Measurements from ENCODE around the gene TRIOBP.
"Not testable (repeated sequence)": the region's sequence is repeated elsewhere in the genome, so short reads cannot be mapped to it uniquely, and the experiment has no call there.

Gene TRIOBP, protein sequence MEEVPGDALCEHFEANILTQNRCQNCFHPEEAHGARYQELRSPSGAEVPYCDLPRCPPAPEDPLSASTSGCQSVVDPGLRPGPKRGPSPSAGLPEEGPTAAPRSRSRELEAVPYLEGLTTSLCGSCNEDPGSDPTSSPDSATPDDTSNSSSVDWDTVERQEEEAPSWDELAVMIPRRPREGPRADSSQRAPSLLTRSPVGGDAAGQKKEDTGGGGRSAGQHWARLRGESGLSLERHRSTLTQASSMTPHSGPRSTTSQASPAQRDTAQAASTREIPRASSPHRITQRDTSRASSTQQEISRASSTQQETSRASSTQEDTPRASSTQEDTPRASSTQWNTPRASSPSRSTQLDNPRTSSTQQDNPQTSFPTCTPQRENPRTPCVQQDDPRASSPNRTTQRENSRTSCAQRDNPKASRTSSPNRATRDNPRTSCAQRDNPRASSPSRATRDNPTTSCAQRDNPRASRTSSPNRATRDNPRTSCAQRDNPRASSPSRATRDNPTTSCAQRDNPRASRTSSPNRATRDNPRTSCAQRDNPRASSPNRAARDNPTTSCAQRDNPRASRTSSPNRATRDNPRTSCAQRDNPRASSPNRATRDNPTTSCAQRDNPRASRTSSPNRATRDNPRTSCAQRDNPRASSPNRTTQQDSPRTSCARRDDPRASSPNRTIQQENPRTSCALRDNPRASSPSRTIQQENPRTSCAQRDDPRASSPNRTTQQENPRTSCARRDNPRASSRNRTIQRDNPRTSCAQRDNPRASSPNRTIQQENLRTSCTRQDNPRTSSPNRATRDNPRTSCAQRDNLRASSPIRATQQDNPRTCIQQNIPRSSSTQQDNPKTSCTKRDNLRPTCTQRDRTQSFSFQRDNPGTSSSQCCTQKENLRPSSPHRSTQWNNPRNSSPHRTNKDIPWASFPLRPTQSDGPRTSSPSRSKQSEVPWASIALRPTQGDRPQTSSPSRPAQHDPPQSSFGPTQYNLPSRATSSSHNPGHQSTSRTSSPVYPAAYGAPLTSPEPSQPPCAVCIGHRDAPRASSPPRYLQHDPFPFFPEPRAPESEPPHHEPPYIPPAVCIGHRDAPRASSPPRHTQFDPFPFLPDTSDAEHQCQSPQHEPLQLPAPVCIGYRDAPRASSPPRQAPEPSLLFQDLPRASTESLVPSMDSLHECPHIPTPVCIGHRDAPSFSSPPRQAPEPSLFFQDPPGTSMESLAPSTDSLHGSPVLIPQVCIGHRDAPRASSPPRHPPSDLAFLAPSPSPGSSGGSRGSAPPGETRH (N-terminal part only)

DNA sequence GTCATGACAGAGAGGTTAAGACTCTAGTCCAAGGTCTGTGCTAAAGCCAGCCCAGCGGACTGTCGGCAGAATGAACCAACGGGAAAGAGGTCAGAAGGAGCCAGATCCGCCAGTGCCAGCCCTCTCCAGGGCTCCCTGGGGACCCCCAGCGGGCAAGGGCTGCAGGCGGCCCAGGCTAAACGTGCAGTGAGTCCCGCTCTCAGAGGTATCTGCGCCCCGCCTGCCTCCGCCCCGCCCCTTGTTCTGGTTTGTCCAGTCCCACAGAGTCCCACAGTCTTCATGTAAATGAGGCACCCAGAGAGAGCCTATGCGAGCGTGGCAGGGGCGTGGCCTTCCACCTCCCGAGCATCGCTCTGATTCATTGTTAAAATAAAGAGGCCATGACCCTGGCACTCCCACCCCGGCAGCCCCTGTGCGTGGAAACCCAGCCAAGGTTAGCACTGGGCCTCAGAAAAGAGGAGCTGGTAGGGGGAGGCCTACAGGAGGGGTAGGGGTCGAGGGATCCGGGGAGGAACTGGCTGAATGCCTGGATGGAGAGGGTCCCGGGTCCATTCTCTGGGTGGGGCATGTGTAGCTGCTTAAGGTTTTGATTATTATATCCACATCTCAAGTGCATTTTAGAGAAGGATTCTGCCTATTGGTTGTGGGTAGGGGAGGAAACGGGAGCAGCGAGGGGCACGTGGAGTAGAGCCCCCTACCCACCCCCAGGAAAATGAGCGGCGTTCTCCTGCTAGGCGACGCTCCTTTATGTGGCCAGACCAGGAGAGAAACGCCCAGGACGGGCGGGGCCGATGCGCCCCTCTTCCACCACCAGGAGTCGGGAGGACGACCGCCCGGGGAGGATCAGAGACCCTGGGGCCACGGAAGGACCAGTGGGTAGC lies at the start of gene TRIOBP:
Gene TRIOBP (plus strand): TSS at position 392 of the 881 bp plus-strand sequence. CDS start 4,318 bp downstream, outside the sequence.
- DNase-seq: peak; percentile 93

DNA sequence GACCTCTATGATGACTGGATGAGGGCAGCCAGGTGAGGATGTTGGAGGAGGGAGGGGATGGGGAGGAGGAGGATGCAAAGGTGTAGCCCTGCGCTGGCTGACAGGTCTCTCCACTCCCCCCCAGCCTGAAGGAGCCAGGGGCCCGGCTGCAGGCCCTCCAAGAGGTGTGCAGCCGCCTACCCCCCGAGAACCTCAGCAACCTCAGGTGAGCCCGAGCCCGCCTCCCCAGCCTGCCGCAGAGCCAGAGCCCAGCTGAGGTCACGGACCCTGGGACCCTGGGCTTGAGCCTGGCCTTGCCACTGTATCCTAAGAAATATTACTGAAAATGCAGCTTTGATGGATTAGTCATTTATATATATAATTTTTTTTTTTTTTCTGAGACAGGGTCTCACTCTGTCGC lies 49.5 kb upstream of the TRIOBP start:
- no peak for DNase-seq

DNA sequence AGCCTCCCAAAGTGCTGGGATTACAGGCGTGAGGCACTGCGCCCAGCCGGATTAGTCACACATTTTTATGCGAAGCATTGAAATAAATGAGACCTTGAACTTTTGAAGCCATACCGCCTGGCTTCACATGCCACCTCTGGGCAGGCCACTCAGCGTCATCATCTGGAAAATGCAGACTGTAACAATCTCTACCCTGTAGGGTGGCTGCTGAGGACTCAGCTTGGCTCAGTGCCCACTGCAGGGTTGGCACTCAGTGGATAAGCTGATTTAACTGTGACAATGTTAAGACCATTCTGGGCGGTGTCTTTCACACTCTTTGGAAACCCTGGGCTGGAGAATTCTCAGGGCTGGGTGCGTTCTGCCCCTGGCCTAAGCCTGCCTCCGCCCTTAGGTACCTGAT lies 48.9 kb upstream of the TRIOBP start:
- DNase-seq: no peak

DNA sequence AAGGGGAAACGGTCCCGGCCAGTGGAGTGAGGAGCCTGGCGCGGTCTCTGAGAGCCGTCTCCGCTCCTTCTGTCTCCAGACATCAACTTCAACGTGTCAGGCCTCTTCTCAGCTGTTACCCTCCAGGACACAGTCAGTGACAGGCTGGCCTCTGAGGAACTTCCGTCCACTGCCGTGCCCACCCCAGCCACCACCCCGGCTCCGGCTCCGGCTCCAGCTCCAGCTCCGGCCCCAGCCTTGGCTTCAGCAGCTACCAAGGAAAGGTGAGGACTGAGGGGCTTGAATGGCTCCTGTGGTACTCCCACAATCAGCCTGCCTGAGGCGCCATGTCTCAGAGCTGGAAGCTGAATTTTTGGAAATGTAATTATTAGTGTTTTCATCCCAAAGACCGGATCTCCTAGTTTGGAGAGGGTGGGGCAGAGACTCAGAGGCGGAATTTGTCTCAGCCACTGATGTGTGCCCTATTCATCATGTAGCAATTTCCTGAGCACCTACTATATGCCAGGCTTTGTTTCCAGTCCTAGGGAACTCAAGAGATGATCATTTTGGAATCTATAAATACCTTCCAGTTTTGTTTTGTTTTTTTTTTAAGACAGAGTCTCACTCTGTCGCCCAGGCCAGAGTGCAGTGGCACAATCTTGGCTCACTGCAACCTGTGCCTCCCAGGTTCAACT lies 46.2 kb upstream of the TRIOBP start:
- no peak for DNase-seq

DNA sequence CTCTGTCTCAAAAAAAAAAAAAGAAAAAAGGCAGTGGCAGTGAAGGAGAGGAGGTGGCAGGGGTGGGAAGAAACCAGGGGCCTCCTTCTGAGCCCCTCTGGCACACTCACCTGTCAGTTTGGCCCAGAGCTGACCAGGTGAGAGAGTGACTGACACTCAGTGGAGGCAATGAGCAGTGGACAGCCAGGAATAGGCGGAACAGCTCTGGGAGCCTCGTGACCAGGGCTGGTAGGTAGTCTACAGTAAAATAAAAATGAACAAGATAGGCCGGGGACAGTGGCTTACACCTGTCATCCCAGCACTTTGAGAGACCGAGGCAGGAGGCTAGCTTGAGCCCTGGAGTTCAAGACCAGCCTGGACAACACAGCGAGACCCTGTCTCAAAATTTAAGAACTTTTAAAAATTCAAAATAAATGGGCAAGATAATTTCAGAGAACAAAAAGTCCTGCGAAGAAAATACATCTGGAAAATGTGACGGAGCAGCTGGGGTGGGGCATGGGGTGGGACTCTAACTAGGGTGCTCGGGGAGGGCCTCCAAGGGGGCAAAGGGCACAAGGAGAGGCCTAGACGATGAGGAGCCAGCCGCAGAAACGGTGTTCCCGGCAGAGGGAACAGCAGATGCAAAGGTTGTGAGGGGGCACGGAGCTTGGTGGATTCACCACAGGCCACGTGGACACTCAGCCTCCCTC lies 42.1 kb upstream of the TRIOBP start:
- no peak for DNase-seq

DNA sequence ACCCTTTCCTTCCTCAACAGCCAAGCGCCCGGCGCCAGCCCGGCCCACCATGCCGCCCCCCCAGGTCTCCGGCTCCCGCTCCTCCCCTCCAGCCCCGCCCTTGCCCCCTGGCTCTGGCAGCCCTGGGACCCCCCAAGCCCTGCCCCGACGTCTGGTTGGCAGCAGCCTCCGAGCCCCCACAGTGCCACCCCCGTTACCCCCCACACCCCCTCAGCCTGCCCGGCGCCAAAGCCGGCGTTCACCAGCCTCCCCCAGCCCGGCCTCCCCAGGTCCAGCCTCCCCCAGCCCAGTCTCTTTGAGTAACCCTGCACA lies 41.6 kb upstream of the TRIOBP start:
- DNase-seq: no peak

DNA sequence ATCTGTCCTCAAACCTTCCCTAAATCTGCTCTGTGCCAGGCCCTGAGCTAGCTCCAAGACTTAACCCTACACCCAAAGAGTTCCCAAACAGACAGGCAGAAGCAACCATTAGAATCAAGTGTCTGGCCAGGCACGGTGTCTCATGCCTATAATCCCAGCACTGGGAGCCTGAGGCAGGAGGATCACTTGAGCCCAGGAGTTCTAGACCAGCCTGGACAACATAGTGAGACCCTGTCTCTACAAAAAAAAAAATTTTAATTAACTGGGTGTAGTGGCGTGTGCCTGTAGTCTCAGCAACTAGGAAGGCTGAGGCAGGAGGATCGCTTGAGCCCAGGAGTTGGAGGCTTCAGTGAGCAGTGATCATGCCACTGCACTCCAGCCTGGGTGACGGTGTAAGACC lies 40.3 kb upstream of the TRIOBP start:
- DNase-seq: not testable (repeated sequence)

DNA sequence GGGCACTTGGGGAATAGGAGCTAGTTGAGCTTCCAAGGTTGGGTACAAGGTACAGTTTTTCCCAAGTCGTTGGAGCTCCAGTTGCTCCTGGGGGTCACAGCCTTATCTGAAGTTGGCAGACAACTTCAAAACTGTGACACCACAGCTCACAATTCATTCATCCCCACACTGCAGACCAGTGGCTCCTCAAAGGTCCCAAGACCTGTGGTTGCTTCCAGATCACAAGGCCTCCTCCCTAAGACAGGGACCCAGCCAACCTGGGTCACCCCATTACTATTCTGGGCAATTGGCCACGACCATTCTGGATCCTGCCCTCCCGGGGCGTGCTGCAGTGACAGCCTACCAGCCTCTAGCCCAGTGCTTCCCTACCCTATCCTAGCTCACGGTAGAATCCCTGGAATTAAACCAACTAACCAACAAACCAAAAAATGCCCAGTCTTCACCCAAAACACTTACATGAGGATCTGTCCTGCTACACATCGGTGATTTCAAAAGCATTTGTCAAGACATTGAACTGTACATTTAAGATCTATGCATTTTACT lies 39.2 kb upstream of the TRIOBP start:
- DNase-seq: no peak

DNA sequence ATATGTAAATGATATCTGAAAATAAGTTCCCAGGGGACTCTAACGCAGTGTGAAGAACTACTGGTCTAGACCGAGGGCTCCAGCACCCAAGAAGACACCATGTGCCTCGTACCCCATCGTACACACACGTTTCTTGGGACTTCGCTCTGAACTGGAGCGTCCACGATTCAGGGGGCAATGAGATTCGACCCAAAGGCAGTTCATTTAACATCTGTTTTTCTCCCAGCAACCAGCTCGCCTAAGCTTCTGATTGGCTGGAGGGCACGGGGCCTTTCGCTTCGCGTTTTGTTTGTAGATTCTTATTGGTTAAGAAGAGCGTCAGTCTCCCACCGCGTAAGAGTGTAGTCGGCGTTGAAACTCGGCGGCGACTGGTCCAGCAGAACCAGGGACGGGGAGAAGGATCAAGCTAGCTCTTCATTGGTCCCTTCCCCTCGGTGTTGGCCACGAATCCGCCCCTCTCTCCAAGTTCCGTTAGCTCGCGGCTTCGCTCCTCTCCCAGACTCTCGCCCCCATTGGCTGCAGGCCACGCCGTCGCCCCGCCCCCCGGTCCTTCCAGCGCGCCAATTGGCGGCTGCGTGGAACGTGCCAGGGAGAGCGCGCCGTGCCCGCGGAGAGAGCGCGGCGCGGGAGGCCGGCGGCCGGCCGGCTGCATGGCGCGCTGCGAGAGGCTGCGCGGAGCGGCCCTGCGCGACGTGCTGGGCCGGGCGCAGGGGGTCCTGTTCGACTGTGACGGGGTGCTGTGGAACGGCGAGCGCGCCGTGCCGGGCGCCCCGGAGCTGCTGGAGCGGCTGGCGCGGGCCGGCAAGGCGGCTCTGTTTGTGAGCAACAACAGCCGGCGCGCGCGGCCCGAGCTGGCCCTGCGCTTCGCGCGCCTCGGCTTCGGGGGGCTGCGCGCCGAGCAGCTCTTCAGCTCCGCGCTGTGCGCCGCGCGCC lies 38.4 kb upstream of the TRIOBP start, which contains the start of gene PDXP:
Gene PDXP (plus strand): TSS at position 591 of the 933 bp plus-strand sequence. CDS start 60 bp downstream, at position 651.
- DNase-seq: peak; percentile 99

DNA sequence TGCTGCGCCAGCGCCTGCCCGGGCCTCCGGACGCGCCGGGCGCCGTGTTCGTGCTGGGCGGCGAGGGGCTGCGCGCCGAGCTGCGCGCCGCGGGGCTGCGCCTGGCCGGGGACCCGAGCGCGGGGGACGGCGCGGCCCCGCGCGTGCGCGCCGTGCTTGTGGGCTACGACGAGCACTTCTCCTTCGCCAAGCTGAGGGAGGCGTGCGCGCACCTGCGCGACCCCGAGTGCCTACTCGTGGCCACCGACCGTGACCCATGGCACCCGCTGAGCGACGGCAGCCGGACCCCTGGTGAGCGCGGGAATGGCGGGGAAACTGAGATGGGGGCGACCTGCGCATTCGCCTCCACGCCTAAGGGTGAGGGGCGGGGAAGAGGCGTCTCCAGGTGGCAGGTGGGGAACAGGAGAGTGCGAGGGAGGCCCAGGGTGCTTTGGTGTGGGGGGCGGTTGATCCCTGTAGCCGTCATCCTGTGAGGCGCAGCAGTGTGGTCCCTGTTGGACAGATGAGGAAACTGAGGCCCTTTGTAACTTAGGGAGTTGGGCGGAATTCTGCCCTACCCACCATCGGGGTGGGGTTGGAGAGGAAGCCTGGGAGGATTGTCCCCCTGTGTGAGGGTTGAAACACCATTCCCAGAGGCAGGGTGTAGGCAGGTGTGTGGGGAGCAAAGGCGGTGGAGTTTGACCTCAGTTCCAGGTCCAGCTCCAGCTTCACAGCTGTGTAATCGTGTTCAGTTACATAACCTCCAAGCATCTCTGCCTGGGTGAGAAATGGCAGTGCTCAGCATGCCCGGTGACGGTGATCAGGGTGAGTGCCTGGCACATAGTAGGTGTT lies 37.6 kb upstream of the TRIOBP start:
- no peak for DNase-seq

DNA sequence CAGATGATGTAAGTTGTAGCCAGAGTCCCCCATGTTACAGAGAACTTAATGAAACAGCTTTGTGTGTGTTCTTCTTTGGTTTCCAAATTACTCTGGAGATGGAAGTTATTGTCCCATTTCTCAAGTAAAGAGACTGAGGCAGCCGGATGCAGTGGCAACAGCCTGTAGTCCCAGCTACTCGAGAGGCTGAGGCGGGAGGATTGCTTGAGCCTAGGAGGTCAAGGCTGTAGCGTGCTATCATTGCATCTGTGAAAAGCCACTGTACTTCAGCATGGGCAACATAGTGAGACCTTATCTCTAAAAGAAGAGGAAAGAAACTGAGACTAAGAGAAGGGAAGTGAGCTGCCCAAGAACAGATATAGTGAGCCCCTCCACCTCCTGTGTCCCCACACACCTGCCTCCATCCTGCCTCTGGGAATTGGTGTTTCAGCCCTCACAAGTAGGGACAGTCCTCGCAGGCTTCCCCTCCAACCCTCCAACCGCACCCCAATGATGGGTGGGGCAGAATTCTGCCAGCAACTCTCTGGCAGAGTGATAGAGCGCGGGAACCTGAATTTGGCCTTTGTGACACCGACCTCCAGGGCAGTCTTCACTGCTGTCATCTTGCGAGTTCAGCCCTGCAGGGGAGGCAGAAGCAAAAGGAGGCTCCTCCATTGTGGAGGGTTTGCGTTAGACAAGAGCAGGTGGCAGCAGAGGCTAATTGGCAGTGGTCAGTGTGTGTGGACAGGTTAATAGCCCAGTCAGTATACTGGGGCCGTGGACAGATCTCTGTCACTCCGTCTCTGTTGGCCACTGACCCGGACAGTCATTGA lies 36.7 kb upstream of the TRIOBP start:
- no peak for DNase-seq

DNA sequence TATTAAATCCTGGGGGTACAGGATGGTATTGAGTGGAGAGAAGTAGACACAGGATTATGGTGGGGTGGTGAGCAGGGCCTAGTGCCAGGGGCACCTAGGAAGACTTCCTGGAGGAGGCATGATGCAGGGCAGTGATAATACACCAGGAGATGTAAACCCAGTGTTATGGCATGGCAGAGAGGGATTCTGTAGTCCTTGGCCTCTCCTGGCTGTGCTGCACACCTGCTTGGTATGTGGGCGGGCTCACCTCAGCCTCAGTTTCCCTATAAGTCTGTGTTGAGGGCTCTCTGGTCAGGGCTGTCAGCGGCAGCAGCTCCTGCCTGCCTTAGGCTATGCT lies 36.2 kb upstream of the TRIOBP start:
- no peak for DNase-seq

DNA sequence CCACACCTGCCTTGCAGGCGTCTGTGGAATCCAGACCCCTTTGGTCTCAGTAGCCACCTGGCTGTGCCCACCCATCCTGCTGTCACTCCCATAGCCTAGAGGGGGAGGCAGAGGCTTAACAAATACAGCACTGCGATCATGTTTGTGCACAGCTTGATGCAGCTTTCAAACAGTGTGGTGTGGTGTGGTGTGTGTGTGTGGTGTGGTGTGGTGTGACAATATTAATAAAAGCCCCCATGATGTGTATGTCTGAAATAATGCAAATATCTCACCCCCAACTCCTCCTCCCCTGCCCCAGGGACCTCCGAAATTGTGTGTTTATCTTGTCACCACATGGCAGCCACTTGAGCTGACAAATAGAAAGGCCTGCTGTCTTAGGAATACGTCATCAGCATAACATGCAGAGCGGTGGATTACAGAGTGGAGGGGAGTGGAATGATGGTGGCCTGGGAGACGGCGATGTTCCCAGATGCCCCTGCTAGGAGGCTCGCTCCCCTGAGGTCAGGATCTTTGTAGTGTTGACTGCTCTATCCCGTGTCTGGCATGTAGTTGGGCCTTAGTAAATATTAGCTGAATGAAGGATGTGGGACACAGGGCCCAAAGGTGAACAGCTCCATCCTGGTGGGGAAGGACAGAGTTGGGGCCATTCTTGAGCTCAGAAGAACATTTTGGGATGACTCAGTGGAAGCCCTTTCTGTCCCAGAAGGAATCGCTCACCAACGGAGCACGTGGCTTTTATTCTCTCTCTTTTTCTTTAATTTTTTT lies 35.5 kb upstream of the TRIOBP start:
- DNase-seq: peak; percentile 25

DNA sequence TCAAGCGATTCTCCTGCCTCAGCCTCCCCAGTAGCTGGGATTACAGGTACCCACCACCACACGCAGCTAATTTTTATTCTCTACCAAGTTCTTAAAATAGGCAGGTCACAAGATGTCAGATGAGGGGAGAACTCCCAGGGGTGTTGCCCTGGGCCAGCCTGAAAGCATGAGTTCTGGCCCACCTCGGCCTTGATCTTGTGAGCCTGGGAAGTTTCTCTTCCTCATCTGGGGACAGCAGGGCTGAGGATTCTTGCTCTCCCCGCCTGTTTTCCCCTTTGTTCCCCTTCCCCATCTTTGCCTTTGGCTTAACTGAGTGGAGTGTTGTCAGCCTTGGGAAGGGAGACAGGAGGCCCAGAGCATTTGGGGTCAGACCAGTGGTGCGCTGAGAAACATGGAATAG lies 34.8 kb upstream of the TRIOBP start:
- no peak for DNase-seq

DNA sequence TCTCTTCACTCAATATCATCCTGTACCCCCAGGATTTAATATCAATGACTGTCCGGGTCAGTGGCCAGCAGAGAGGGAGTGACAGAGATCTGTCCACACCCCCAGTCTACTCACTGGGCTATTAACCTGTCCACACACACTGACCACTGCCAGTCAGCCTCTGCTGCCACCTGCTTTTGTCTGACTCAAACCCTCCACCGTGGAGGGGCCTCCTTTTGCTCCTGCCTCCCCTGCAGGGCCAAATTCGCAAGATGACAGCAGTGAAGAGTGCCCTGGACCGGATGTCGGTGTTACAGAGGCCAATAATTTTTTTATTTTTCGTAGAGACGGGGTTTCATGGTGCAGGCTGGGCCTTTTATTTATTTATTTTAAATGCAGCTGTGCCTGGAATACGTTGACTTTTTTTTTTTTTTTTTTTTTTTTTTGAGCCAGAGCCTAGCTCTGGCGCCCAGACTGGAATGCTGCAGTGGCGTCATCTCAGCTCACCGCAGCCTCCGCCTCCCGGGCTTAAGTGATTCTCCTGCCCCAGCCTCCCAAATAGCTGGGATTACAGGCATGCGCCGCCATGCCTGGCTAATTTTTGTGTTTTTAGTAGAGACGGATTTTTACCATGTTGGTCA lies 33.2 kb upstream of the TRIOBP start:
- DNase-seq: no peak
